Inflammatory macrophage treated with lipopolysaccharide for 4 hours (primary cell): ENCODE measurements around the gene GNG13.
"Not testable (repeated sequence)": the region's sequence is repeated elsewhere in the genome, so short reads cannot be mapped to it uniquely, and the experiment has no call there.

Source experiments
- DNase-seq: peaks from one replicate; pipeline ENCODE4 v3.0.0-alpha.2; 2020

The GNG13 gene

DNA sequence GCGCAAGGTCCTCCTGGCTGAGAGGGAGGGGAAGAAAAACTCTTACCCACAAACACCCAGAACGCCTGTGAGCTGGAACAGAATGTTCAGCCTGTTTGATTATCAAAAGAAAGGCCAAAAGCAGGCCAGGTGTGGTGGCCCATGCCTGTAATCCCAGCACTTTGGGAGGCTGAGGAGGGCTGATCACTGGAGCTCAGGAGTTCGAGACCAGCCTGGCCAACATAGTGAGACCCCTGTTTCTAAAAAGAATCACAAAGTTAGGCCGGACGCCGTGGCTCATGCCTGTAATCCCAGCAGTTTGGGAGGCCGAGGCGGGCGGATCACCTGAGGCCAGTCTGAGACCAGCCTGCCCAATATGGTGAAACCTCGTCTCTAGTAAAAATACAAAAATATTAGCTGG, 24.2 kb downstream of the GNG13 start:
- DNase-seq = not testable (repeated sequence)

DNA sequence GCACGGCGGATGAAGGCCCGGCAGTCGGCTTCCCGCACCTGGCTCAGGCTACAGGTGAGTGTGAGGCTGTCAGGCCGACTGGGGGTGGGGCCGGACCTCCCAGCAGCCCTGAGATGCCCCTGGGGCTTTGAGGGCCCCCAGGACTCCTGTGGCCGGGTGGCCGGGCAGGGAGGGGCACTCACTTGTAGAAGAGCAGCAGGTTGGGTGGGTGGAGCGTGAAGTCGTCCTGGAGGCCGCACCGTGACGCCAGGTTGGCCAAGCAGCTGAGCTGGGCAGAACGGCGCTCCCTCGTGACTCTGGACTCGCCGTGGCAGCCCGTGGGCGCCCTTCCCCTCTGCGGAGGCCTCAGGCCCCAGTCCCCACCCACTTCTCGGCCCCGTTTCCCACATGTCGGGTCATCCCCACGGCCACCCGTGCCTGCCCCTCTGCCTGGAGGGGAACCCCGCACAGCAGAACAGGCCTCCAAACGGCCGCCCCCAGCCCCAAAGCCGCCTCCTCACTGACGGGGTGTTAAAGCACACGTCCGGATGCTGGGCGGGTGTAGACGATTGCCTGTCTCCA, 25.2 kb downstream of the GNG13 start:
- no peak for DNase-seq

DNA sequence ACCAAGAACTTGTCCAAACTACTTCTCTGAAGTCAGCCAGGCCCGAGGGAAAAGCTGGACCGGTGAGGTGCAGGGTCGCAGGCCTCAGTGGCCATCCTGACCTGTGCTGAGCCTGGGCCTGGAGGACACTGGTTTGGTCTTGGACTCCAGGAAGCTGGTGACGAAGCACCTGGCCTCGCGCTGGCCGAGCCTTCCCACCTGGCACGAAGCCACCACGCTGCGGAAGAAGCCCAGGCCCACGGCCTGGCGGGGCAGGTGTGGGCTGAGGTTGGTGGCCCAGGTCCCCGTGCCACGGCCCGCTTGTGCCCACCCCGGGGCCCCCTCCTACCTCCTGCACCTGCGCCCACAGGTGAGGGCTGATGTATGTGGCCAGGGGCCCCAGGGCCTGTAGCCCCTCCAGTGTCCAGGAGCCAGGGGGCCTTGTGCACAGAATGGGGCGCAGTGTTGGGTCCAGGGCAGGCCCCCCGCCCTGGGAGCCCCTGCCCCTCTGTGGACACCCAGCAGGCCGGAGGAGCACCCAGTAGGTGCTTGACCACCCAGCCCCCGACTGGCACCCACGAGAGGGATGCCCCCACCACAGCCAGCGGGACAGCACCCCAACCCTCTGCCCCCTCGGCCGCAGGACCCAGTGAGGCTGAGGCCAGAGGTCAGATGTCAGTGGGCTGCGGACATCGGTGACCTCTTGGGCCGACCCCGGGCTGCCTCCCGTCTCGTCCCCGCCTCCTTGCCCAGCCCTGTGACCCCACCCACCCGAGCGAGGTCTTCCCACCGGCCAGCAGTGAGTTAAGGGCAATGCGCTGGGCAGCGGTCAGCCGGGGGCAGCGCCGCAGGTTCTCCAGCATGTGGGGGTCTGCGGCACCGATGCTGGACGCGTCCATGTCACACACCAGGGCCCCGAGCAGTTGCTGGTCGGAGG, 26.2 kb downstream of the GNG13 start:
- no peak for DNase-seq

DNA sequence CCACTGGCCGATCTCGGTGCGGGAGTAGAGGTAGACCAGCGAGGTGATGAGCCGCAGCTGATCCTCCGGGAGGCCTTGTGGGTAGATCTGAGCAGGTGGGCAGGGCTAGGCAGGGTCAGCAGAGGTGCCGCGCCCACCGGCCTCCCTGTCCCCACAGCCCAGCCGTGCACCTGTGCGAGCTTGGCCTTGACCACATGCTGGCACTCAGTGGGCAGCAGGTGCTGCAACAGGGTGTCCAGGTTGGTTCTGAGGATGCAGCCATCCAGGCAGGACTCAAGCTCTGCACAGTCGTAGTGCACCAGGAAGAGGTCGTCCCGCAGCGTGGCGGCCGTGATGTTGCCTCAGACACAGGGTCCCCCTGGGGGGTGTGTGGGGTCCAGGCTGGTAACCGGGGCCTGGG, 27.6 kb downstream of the GNG13 start:
- DNase-seq = no peak

DNA sequence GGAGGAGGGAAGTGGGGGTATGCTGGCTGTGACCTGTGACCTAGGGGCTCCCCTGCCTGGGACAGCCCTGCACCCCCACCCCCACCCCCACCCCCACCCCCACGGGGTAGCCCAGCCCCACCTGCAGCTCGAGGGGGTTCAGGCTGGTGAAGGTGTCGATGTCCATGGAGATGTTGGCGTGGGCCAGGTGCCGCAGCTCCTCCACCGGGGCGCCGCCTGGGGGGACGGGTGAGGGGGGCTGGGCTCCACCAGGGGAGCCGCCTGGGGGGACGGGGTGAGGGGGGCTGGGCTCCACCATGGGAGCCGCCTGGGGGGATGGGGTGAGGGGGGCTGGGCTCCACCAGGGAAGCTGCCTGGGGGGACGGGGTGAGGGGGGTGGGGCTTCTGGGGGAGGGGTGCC, 30.1 kb downstream of the GNG13 start:
- DNase-seq = no peak

DNA sequence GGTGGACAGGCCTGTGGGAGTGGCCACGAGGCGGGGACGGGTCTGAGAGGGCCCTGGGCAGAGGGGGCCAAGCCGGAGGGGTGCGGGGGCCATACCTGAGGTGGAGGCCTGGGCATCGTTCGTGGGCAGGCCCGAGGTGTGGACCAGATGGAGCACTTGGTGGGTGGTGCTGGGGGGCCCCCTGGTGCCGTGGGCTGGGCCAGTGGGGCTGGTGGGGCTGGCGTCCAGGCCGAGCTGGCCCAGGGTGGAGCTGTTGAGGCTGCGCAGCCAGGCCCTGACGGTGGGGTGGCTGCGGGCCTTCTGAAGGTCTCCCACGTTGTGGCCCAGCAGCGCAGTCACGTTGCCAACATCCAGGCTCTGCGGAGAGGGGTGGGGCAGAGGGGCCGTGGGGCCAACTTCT, 30.6 kb downstream of the GNG13 start:
- DNase-seq = no peak

DNA sequence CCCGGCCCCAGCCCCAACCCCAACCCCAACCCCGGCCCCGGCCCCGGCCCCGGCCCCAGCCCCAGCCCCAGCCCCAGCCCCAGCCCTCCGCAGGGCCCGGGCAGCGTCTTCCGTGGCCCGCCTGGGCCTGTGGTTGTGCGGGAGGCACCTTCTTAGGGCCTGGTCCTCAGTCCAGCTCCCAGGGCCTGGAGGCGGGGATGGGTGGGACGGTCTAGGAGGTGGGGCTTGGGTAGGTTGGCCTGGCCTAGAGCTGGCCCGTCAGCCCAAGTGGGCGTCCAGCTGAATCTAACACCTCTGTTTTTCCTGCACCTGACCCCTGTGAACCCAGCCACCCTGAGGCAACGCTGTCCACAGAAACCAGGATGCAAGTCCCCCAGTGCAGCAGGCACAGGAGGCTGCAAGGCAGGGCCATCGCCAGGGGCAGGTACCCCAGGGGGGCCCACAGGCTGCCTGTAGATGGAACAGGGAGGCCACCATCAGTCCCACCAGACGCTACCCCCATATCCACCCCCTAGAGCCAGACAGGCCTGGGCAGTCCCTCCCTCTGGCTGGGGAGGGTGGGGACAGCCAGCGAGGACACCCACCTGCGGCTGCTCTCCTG, 31.2 kb downstream of the GNG13 start:
- no peak for DNase-seq

DNA sequence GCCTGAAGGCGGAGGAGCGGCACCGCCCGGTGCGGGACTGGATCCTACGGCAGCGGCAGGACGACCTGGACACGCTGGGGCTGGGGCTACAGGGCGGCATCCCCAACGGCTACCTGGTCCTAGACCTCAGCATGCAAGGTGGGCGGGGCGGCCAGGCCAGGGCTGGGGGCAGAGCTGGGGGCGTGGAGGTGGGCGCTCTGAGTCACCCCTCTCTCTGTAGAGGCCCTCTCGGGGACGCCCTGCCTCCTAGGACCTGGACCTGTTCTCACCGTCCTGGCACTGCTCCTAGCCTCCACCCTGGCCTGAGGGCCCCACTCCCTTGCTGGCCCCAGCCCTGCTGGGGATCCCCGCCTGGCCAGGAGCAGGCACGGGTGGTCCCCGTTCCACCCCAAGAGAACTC, 32.1 kb downstream of the GNG13 start:
- no peak for DNase-seq

DNA sequence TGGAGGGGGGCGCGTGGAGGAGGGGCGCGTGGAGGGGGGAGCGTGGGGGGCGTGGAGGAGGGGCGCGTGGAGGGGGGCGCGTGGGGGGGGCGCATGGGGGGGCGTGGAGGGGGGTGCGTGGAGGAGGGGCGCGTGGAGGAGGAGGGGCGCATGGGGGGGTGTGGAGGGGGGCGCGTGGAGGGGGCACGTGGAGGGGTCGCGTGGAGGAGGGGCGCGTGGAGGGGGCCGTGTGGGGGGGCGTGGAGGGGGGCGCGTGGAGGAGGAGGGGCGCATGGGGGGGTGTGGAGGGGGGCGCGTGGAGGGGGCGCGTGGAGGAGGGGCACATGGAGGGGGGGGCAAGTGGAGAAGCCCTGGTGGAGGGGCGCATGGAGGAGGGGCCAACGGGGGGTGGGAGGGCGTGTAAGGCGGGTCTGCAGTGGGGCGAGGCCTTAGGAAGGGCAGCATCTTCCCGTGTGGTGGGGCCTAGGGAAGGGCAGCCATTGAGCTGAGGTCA, 32.7 kb downstream of the GNG13 start:
- DNase-seq = no peak

DNA sequence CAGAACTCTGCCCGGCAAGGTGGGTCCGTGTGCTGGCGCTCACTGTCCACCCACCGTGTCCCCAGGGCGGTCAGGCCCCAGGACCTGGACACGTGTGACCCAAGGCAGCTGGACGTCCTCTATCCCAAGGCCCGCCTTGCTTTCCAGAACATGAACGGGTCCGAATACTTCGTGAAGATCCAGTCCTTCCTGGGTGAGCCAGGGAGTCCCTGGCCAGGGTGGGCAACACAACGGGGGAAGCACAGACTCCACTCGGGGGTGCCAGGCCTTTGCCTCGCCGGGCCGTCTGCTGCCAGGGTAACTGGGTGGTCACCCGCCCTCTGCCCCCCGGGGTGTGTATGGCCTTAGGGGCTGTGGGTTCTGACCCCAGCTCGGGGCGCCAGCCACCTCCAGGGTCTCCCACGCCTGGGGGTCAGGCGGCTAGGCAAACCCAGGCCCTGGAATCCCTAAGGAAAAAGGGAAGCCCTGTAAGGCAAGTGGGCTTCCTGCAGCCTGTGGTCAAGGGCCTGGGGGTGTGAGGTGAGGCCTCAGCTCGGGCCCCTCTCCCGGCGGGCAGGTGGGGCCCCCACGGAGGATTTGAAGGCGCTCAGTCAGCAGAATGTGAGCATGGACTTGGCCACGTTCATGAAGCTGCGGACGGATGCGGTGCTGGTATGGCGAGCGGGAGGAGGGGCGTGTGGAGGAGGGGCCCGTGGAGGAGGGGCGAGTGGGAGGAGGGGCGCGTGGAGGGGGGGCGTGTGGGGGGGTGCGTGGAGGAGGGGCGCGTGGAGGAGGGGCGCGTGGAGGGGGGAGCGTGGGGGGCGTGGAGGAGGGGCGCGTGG, 33.5 kb downstream of the GNG13 start:
- no peak for DNase-seq

DNA sequence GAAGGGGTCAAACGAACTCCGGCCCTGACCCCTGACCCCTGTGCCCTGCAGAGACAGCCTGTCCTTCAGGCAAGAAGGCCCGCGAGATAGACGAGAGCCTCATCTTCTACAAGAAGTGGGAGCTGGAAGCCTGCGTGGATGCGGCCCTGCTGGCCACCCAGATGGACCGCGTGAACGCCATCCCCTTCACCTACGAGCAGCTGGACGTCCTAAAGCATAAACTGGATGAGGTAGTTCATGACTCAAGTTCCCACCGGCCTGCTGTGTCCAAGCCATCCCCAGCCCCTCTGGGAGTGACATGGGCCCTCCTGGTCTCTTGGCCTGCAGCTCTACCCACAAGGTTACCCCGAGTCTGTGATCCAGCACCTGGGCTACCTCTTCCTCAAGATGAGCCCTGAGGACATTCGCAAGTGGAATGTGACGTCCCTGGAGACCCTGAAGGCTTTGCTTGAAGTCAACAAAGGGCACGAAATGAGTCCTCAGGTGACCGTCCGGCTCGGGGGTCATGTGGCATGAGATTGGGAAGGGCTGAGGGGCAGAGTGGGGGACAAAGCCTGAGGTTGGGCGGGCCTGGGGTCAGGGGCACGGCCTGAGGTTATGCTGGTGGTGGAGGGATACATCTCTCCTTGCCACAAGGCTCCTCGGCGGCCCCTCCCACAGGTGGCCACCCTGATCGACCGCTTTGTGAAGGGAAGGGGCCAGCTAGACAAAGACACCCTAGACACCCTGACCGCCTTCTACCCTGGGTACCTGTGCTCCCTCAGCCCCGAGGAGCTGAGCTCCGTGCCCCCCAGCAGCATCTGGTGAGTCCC, 34.3 kb downstream of the GNG13 start:
- DNase-seq = no peak

DNA sequence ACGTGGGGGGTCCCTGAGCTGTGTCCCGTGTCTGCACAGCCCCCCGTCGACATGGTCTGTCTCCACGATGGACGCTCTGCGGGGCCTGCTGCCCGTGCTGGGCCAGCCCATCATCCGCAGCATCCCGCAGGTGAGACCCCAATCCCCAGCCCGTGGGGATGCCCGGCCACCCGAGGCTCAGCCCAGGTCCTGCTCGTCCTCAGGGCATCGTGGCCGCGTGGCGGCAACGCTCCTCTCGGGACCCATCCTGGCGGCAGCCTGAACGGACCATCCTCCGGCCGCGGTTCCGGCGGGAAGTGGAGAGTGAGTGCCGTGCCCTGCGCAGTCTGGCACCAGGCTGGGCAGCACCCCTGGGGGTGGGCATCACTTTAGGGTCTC, 35.1 kb downstream of the GNG13 start:
- DNase-seq = no peak

DNA sequence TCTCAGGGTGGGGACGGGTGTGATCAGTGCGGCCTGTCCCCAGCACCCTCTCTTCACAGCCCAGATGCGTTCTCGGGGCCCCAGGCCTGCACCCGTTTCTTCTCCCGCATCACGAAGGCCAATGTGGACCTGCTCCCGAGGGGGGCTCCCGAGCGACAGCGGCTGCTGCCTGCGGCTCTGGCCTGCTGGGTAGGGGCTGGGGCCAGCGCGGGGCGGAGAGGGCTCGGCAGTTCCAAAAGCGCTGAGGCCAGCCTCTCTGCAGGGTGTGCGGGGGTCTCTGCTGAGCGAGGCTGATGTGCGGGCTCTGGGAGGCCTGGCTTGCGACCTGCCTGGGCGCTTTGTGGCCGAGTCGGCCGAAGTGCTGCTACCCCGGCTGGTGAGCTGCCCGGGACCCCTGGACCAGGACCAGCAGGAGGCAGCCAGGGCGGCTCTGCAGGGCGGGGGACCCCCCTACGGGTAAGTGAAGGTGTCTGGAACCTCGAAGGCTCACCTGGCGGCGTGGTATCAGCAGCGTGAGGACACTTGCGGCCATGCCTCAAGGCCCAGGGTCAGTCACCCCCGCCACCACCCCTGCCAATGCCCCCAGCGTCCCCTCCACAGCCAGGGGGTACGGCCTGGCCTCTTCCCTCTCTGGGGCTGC, 35.6 kb downstream of the GNG13 start:
- no peak for DNase-seq

DNA sequence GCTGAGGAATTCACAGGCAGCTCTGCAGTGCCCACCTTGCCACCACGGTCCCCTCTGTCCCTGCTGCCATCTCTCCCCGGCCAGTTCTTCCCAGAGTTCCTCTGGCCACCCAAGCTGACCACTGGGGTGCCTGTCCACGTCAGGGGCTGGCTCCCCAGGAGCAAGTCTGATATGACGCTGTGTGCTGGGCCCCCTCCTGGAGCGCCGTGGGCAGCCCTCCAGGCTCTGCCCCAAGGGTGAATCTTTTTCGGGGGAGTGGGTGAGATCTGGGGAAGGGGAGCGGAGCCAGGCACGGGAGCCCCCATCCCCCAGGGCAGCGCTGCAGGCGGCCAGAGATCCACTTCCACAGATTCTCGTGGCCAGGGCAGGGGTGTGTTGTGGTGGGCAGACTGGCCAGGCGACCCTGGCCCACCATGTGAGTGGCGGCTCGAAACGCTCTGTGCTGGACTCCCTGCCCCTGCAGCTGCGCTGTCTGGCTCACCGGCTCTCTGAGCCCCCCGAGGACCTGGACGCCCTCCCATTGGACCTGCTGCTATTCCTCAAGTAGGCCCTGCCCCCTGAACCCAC, 36.3 kb downstream of the GNG13 start:
- no peak for DNase-seq

DNA sequence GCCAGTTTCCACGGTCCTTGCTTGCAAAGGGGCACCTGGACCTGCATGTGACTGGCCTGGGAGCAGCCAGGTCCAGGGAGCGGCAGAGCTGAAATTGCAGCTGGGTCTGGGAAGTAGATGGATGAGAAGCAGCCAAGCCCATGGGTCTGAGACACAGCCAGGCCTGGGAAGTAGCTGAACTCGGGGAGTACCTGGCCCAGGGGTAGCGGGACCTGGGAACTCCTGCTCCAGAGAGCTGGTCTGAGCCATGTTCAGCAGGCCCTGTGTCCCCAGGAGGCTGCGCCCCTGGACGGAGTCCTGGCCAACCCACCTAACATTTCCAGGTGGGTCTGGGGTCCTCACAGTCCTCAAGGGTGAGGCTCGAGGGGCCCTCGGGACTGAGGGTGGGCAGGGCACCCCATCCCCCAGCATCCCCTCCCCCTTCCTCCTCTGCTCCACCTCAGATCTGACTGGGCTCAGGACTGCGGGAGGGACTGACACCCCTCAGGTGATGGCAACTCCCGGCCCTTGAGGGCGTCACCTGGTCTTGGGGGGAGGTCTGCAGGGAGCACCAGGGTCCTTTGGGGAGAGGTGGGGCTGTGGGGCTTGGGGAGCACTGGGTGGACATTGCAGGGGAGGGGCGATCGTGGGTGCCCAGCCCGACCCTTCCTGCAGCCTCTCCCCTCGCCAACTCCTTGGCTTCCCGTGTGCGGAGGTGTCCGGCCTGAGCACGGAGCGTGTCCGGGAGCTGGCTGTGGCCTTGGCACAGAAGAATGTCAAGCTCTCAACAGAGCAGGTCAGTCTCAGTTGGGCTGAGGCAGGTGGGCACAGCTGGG, 37.0 kb downstream of the GNG13 start:
- no peak for DNase-seq

DNA sequence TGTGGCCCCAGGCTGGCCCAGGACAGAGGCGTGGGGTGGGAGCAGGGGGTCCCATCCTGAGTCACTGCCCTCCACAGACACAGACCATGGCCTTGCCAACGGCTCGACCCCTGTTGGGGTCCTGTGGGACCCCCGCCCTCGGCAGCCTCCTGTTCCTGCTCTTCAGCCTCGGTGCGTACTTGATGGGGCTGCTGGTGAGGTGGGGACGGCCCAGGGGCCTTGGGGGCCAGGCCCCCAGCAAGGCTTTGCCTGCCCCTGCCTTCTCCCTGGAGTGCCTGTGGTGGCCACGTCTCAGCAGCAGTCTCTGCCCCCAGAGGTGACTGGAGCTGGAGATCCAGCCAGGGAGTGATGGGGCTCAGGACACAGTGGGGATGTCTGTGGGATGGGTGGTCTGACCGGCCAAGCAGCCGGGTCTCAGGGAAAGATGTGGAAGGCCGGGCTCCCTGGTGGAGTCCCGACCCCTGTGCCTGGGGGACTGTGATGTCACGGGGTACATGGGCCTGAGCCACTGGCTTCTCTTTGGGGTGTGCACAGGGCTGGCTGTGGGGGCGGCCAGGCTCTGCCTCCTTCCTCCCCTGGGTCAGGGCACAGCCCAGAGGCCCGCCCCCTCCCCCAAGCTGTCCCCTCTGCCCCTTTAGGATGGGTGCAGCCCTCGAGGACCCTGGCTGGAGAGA, 37.8 kb downstream of the GNG13 start:
- DNase-seq = no peak

DNA sequence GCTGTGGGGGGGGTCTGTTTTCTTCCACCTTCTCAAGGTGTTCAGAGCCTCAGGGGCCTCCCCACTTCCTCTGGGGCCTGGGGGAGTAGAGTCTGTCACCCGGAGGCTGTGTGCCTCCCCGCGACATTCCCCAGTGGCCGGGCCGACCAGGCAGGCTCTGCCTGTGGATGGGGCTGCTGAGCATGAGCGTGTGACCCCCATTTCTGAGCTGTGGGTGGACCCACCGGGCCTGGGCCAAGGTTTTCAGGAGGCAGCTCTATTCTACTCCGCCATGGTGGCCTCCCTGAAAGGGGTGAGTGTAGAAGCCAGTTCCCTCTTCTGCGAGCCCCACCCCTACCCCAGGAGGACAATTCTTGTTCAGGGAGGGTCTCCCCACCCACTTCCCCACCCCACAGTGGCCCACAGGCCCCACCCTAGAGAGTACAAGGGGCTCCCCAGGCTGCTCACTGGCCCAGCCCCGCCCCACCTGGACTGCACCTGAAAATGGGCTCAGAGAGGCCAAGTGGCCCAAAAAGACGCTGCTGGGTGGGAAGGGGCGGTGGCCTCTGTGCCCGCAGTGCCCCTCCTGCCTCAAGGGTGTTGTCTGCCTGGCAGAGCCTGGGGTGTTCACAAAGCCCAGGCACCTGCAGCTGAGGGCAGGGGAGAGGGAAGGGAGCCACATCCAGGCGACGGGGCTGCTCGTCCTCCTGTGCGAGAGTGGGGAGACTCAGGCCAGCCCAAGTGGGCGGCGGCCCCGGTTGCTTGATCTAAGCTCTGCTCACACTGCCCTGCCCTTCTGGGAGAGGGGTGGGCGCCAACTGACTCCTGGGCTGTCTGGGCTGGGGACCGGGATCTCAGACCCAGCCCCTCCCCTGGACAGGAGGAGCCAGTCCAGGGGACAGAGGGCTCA, 38.7 kb downstream of the GNG13 start:
- DNase-seq = no peak

DNA sequence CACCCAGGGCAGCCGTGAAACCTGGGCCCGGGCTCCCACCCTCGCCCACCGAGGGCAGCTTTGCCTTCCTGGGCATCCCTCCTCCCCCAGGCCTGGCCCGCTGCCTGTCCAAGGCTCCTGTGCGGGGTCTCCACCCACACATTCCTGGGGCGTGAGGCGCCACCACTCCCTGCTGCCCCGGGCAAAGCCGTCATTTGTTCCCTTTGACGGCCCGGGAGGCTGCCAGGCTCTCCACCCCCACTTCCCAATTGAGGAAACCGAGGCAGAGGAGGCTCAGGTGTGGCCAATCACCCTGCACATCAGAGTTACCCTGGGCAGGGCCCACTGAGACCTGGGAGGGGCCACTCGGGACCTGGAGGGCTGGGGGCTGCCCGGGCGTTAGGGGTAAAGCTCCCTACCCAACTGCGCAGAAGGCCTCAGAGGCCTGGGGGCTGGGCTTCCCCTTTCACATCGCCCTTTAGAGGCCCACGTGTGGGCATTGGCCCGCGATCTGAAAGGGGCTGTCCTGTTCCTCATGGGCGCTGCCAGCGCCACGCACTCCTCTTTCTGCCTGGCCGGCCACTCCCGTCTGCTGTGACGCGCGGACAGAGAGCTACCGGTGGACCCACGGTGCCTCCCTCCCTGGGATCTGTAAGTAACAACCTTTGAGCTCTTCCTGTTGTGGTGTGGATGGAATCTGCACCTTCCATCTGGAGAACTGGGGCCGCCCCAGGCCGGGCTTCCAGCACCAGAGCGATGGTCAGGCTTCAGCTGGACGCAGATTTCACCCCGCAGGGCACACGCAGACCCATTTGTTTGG, 39.8 kb downstream of the GNG13 start, which contains the start of gene MSLN:
TSS of gene MSLN (plus strand) at position 190 of the 799 bp plus-strand sequence. CDS start 1,947 bp downstream, outside the sequence.
- no peak for DNase-seq
